ENCODE data around the gene KCNV2.

DNA sequence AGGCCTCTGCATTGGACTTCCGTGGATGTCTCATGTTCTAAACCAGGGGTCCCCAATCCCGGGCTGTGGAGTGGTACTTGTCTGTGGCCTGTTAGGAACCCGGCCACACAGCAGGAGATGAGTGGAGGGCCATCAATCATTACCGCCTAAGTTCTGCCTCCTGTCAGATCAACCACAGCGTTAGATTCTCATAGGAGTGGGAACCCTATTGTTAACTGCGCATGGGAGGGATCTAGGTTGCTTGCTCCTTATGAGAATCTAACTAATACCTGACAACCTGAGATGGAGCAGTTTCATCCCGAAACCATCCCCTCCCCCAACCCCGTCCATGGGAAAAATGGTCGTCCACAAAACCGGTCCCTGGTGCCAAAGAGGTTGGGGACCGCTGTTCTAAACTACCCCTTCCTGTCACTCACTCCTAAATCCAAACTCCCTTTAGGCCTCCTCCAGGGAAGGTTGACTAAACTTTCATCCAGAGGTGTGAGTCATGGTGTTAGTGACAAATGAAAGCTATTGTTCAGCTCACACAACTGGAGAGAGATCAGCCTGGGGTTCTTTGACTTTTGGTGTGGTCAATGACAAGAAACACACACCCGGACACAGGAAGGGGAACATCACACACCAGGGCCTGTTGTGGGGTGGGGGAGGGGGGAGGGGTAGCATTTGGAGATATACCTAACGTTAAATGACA is 9.5 kb downstream of the KCNV2 start:
- TF ChIP-seq, protein P1, sequence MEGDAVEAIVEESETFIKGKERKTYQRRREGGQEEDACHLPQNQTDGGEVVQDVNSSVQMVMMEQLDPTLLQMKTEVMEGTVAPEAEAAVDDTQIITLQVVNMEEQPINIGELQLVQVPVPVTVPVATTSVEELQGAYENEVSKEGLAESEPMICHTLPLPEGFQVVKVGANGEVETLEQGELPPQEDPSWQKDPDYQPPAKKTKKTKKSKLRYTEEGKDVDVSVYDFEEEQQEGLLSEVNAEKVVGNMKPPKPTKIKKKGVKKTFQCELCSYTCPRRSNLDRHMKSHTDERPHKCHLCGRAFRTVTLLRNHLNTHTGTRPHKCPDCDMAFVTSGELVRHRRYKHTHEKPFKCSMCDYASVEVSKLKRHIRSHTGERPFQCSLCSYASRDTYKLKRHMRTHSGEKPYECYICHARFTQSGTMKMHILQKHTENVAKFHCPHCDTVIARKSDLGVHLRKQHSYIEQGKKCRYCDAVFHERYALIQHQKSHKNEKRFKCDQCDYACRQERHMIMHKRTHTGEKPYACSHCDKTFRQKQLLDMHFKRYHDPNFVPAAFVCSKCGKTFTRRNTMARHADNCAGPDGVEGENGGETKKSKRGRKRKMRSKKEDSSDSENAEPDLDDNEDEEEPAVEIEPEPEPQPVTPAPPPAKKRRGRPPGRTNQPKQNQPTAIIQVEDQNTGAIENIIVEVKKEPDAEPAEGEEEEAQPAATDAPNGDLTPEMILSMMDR (IDR thresholded peaks at IDR 0.05; ENCODE audit: insufficient read depth, low read depth, low read length) = no peak
- no peak for TF ChIP-seq EZH2 (IDR thresholded peaks at IDR 0.05; ENCODE audit: insufficient read depth, low read length)
